ENCODE results near the gene SFXN2. TPM values are rescaled to one million over a fixed set of nuclear protein-coding genes. Genes with fewer than 3 reads are reported as not detected.
A peak's percentile ranks its signal among the peaks of the same experiment; 100 is the strongest.
"Not testable (repeated sequence)": the region's sequence is repeated elsewhere in the genome, so short reads cannot be mapped to it uniquely, and the experiment has no call there.

Gene SFXN2
- total and polyA plus RNA-seq, 2 donors (not counting 1 experiment from before 2014, with no cell fraction given): 3.1 to 6.5 TPM

DNA sequence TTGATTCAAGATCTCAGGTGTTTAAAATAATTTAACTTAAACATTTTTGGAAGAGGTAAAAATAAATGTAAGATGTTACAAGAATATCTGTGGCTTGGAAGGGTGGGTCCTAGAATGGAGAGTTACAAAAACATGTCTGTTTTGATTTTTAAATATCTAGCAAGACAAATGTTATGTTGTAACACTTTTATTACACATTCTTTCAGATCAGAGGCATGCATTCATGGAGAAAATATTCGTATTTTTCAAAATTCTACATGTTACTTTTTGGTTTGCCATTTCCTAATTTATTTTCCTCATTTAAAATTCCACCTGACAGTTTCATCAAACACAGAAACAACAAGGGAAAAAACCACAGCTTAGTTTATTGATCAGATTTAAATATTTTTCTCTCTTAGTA is 39.3 kb downstream of the SFXN2 start:
- Histone ChIP-seq H3K9ac (ENCODE audit: insufficient read depth, low read length) (no peak overlapping the region), H3K27ac (ENCODE audit: insufficient read depth, low read length) (peak overlapping the region; percentile 88), H2AFZ (ENCODE audit: low read length) (no peak overlapping the region), H3K79me2 (ENCODE audit: control insufficient read depth, insufficient read depth, low read length) (peaks cover 31% of the 10 kb centered on the region), H3K36me3 (ENCODE audit: control insufficient read depth, insufficient read depth, low read length) (no peaks in the 10 kb centered on the region), H3K27me3 (ENCODE audit: control insufficient read depth, insufficient read depth, low read length) (no peaks in the 10 kb centered on the region), H3K4me2 (ENCODE audit: extremely low read depth, insufficient read depth, low read length) (peak overlapping the region; percentile 29), H3K4me1 (ENCODE audit: control insufficient read depth, extremely low read depth, insufficient read depth, low read length) (peaks cover 16% of the 10 kb centered on the region), H3K9me3 (ENCODE audit: control insufficient read depth, insufficient read depth, low read depth, low read length) (no peaks in the 10 kb centered on the region), H4K20me1 (ENCODE audit: control insufficient read depth, extremely low read depth, insufficient read depth, low read length) (no peaks in the 10 kb centered on the region), H3K4me3 (replicated peaks in 1 of 4; ENCODE audit: control extremely low read depth in 1 of 4, insufficient read depth in 1 of 4, low read depth in 3 of 4, low read length in 4 of 4) (no peak overlapping the region)
- no peak for DNase-seq (ENCODE audit: low read depth in 2 of 2)
- TF ChIP-seq, protein P1, sequence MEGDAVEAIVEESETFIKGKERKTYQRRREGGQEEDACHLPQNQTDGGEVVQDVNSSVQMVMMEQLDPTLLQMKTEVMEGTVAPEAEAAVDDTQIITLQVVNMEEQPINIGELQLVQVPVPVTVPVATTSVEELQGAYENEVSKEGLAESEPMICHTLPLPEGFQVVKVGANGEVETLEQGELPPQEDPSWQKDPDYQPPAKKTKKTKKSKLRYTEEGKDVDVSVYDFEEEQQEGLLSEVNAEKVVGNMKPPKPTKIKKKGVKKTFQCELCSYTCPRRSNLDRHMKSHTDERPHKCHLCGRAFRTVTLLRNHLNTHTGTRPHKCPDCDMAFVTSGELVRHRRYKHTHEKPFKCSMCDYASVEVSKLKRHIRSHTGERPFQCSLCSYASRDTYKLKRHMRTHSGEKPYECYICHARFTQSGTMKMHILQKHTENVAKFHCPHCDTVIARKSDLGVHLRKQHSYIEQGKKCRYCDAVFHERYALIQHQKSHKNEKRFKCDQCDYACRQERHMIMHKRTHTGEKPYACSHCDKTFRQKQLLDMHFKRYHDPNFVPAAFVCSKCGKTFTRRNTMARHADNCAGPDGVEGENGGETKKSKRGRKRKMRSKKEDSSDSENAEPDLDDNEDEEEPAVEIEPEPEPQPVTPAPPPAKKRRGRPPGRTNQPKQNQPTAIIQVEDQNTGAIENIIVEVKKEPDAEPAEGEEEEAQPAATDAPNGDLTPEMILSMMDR (conservative IDR thresholded peaks at IDR 0.05 in 1 of 2, IDR thresholded peaks at IDR 0.05 in 1 of 2; ENCODE audit: low read depth in 1 of 2, low read length in 2 of 2): no peak

DNA sequence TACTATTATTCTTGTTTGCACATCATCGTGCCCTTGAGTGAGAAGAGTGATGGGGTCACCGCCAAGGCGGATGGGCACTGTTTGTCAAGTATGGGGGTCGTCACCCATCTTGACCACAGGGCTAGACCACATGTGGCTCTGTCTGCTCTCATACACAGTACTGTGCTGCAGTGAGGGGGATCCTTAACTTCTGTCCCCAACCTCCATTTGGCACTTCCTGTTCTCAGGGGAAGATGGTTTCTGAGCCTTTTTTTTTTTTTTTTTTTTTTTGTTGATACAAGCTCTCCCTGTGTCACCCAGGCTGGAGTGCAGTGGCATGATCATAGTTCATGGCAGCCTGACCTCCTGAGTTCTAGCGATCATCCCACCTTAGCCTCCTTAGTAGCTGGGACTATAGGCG is 42.9 kb downstream of the SFXN2 start:
- no peak for DNase-seq (ENCODE audit: low read depth in 2 of 2)
- Histone ChIP-seq H4K20me1 (ENCODE audit: control insufficient read depth, extremely low read depth, insufficient read depth, low read length) (no peaks in the 10 kb centered on the region), H3K9me3 (ENCODE audit: control insufficient read depth, insufficient read depth, low read depth, low read length) (no peaks in the 10 kb centered on the region), H3K27me3 (ENCODE audit: control insufficient read depth, insufficient read depth, low read length) (no peaks in the 10 kb centered on the region), H3K4me2 (ENCODE audit: extremely low read depth, insufficient read depth, low read length) (no peak overlapping the region), H3K4me1 (ENCODE audit: control insufficient read depth, extremely low read depth, insufficient read depth, low read length) (peaks cover 10% of the 10 kb centered on the region), H2AFZ (ENCODE audit: low read length) (no peak overlapping the region), H3K27ac (ENCODE audit: insufficient read depth, low read length) (no peak overlapping the region), H3K79me2 (ENCODE audit: control insufficient read depth, insufficient read depth, low read length) (peaks cover 28% of the 10 kb centered on the region), H3K4me3 (replicated peaks in 1 of 4; ENCODE audit: control extremely low read depth in 1 of 4, insufficient read depth in 1 of 4, low read depth in 3 of 4, low read length in 4 of 4) (no peak overlapping the region), H3K36me3 (ENCODE audit: control insufficient read depth, insufficient read depth, low read length) (no peaks in the 10 kb centered on the region), H3K9ac (ENCODE audit: insufficient read depth, low read length) (no peak overlapping the region)
- TF ChIP-seq EZH2 (IDR thresholded peaks at IDR 0.05; ENCODE audit: low read length, missing control alignments): no peak
- TF ChIP-seq, protein P1 (conservative IDR thresholded peaks at IDR 0.05 in 1 of 2, IDR thresholded peaks at IDR 0.05 in 1 of 2; ENCODE audit: low read depth in 1 of 2, low read length in 2 of 2): no peak

DNA sequence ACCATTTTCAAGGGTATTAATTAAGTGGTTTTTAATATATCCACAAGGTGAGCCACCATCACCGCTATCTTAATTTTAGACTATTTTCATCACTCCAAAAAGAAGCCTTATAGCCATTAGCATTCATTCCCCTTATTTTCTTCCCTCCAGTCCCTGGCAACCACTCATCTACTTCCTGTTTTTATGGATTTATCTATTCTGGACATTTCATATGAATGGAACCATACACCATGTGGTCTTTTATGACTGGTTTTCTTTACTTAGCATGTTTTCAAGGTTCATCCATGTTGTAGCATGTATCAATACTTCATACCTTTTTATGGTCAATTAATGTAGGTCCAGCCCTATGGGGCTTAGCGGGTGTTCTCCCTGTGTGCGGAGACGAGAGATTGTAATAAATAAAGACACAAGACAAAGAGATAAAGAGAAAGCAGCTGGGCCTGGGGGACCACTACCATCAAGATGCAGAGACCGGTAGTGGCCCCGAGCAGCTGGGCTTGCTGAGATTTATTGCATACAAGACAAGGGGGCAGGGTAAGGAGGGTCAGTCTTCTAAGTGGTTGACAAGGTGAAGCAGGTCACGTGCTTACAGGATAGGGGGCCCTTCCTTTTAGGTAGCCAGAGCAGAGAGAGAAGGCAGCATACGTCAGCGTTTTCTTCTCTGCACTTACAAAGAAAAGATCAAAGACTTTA is 44.0 kb downstream of the SFXN2 start:
- H3K4me3 ChIP-seq (replicated peaks in 1 of 4; ENCODE audit: control extremely low read depth in 1 of 4, insufficient read depth in 1 of 4, low read depth in 3 of 4, low read length in 4 of 4): no peak overlapping the region
- peaks cover 22% of the 10 kb centered on the region for H3K79me2 ChIP-seq (ENCODE audit: control insufficient read depth, insufficient read depth, low read length)
- no peak overlapping the region for H2AFZ ChIP-seq (ENCODE audit: low read length)
- H3K4me1 ChIP-seq (ENCODE audit: control insufficient read depth, extremely low read depth, insufficient read depth, low read length): peaks cover under 1% of the 10 kb centered on the region
- no peaks in the 10 kb centered on the region for H3K27me3 ChIP-seq (ENCODE audit: control insufficient read depth, insufficient read depth, low read length)
- H3K9ac ChIP-seq (ENCODE audit: insufficient read depth, low read length): no peak overlapping the region
- H3K4me2 ChIP-seq (ENCODE audit: extremely low read depth, insufficient read depth, low read length): no peak overlapping the region
- TF ChIP-seq EZH2 (IDR thresholded peaks at IDR 0.05; ENCODE audit: low read length, missing control alignments): no peak
- TF ChIP-seq, protein P1 (conservative IDR thresholded peaks at IDR 0.05 in 1 of 2, IDR thresholded peaks at IDR 0.05 in 1 of 2; ENCODE audit: low read depth in 1 of 2, low read length in 2 of 2): no peak
- no peaks in the 10 kb centered on the region for H3K36me3 ChIP-seq (ENCODE audit: control insufficient read depth, insufficient read depth, low read length)
- no peak overlapping the region for H3K27ac ChIP-seq (ENCODE audit: insufficient read depth, low read length)
- DNase-seq (ENCODE audit: low read depth in 2 of 2): no peak
- H4K20me1 ChIP-seq (ENCODE audit: control insufficient read depth, extremely low read depth, insufficient read depth, low read length): no peaks in the 10 kb centered on the region
- no peaks in the 10 kb centered on the region for H3K9me3 ChIP-seq (ENCODE audit: control insufficient read depth, insufficient read depth, low read depth, low read length)

DNA sequence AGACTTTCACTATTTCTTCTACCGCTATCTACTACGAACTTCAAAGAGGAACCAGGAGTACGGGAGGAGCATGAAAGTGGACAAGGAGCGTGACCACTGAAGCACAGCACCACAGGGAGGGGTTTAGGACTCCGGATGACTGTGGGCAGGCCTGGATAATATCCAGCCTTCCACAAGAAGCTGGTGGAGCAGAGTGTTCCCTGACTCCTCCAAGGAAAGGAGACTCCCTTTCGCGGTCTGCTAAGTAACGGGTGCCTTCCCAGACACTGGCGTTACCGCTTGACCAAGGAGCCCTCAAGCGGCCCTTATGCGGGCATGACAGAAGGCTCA is 44.5 kb downstream of the SFXN2 start:
- H3K9ac ChIP-seq (ENCODE audit: insufficient read depth, low read length); H2AFZ ChIP-seq (ENCODE audit: low read length); H3K27ac ChIP-seq (ENCODE audit: insufficient read depth, low read length); DNase-seq (ENCODE audit: low read depth in 2 of 2); H3K4me2 ChIP-seq (ENCODE audit: extremely low read depth, insufficient read depth, low read length); H3K9me3 ChIP-seq (ENCODE audit: control insufficient read depth, insufficient read depth, low read depth, low read length); H4K20me1 ChIP-seq (ENCODE audit: control insufficient read depth, extremely low read depth, insufficient read depth, low read length); H3K4me1 ChIP-seq (ENCODE audit: control insufficient read depth, extremely low read depth, insufficient read depth, low read length); H3K4me3 ChIP-seq (replicated peaks in 1 of 4; ENCODE audit: control extremely low read depth in 1 of 4, insufficient read depth in 1 of 4, low read depth in 3 of 4, low read length in 4 of 4); H3K27me3 ChIP-seq (ENCODE audit: control insufficient read depth, insufficient read depth, low read length); H3K36me3 ChIP-seq (ENCODE audit: control insufficient read depth, insufficient read depth, low read length): not testable (repeated sequence)
- peaks cover 22% of the 10 kb centered on the region for H3K79me2 ChIP-seq (ENCODE audit: control insufficient read depth, insufficient read depth, low read length)

All from fibroblast of lung (primary cell).